Measurements from ENCODE around the gene IRF4.

DNA sequence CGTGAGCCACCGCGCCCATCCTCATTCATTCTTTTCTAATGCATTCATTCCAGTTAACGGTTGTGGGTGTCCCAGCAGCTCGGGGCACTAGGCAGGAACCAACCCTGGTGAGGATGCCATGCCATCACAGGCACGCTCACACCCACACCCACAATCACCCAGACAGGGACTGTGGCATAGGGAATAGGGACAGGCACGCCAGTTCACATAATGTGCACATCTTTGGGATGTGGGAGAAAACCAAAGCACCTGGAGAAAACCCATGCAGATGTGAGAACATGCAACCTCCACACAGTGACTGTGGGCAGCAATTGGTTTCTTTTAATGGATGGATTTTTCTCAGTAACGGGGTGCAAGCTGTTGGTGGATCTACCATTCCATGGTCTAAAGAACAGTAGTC, 64.3 kb downstream of the IRF4 start:
- no peak for TF ChIP-seq EZH2 (IDR thresholded peaks at IDR 0.05; ENCODE audit: low read depth, unreplicated experiment)
- TF ChIP-seq, protein P1, sequence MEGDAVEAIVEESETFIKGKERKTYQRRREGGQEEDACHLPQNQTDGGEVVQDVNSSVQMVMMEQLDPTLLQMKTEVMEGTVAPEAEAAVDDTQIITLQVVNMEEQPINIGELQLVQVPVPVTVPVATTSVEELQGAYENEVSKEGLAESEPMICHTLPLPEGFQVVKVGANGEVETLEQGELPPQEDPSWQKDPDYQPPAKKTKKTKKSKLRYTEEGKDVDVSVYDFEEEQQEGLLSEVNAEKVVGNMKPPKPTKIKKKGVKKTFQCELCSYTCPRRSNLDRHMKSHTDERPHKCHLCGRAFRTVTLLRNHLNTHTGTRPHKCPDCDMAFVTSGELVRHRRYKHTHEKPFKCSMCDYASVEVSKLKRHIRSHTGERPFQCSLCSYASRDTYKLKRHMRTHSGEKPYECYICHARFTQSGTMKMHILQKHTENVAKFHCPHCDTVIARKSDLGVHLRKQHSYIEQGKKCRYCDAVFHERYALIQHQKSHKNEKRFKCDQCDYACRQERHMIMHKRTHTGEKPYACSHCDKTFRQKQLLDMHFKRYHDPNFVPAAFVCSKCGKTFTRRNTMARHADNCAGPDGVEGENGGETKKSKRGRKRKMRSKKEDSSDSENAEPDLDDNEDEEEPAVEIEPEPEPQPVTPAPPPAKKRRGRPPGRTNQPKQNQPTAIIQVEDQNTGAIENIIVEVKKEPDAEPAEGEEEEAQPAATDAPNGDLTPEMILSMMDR (conservative IDR thresholded peaks at IDR 0.05; ENCODE audit: low read depth in 2 of 2): no peak
- TF ChIP-seq POLR2AphosphoS5 (IDR thresholded peaks at IDR 0.05; ENCODE audit: low read depth): no peak
- no peak for TF ChIP-seq CREB1 (CRISPR knock-in tag; IDR thresholded peaks at IDR 0.05; ENCODE audit: low read depth)
- TF ChIP-seq, protein P2, sequence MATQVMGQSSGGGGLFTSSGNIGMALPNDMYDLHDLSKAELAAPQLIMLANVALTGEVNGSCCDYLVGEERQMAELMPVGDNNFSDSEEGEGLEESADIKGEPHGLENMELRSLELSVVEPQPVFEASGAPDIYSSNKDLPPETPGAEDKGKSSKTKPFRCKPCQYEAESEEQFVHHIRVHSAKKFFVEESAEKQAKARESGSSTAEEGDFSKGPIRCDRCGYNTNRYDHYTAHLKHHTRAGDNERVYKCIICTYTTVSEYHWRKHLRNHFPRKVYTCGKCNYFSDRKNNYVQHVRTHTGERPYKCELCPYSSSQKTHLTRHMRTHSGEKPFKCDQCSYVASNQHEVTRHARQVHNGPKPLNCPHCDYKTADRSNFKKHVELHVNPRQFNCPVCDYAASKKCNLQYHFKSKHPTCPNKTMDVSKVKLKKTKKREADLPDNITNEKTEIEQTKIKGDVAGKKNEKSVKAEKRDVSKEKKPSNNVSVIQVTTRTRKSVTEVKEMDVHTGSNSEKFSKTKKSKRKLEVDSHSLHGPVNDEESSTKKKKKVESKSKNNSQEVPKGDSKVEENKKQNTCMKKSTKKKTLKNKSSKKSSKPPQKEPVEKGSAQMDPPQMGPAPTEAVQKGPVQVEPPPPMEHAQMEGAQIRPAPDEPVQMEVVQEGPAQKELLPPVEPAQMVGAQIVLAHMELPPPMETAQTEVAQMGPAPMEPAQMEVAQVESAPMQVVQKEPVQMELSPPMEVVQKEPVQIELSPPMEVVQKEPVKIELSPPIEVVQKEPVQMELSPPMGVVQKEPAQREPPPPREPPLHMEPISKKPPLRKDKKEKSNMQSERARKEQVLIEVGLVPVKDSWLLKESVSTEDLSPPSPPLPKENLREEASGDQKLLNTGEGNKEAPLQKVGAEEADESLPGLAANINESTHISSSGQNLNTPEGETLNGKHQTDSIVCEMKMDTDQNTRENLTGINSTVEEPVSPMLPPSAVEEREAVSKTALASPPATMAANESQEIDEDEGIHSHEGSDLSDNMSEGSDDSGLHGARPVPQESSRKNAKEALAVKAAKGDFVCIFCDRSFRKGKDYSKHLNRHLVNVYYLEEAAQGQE (IDR thresholded peaks at IDR 0.05; ENCODE audit: unreplicated experiment): no peak
- TF ChIP-seq, protein P3, sequence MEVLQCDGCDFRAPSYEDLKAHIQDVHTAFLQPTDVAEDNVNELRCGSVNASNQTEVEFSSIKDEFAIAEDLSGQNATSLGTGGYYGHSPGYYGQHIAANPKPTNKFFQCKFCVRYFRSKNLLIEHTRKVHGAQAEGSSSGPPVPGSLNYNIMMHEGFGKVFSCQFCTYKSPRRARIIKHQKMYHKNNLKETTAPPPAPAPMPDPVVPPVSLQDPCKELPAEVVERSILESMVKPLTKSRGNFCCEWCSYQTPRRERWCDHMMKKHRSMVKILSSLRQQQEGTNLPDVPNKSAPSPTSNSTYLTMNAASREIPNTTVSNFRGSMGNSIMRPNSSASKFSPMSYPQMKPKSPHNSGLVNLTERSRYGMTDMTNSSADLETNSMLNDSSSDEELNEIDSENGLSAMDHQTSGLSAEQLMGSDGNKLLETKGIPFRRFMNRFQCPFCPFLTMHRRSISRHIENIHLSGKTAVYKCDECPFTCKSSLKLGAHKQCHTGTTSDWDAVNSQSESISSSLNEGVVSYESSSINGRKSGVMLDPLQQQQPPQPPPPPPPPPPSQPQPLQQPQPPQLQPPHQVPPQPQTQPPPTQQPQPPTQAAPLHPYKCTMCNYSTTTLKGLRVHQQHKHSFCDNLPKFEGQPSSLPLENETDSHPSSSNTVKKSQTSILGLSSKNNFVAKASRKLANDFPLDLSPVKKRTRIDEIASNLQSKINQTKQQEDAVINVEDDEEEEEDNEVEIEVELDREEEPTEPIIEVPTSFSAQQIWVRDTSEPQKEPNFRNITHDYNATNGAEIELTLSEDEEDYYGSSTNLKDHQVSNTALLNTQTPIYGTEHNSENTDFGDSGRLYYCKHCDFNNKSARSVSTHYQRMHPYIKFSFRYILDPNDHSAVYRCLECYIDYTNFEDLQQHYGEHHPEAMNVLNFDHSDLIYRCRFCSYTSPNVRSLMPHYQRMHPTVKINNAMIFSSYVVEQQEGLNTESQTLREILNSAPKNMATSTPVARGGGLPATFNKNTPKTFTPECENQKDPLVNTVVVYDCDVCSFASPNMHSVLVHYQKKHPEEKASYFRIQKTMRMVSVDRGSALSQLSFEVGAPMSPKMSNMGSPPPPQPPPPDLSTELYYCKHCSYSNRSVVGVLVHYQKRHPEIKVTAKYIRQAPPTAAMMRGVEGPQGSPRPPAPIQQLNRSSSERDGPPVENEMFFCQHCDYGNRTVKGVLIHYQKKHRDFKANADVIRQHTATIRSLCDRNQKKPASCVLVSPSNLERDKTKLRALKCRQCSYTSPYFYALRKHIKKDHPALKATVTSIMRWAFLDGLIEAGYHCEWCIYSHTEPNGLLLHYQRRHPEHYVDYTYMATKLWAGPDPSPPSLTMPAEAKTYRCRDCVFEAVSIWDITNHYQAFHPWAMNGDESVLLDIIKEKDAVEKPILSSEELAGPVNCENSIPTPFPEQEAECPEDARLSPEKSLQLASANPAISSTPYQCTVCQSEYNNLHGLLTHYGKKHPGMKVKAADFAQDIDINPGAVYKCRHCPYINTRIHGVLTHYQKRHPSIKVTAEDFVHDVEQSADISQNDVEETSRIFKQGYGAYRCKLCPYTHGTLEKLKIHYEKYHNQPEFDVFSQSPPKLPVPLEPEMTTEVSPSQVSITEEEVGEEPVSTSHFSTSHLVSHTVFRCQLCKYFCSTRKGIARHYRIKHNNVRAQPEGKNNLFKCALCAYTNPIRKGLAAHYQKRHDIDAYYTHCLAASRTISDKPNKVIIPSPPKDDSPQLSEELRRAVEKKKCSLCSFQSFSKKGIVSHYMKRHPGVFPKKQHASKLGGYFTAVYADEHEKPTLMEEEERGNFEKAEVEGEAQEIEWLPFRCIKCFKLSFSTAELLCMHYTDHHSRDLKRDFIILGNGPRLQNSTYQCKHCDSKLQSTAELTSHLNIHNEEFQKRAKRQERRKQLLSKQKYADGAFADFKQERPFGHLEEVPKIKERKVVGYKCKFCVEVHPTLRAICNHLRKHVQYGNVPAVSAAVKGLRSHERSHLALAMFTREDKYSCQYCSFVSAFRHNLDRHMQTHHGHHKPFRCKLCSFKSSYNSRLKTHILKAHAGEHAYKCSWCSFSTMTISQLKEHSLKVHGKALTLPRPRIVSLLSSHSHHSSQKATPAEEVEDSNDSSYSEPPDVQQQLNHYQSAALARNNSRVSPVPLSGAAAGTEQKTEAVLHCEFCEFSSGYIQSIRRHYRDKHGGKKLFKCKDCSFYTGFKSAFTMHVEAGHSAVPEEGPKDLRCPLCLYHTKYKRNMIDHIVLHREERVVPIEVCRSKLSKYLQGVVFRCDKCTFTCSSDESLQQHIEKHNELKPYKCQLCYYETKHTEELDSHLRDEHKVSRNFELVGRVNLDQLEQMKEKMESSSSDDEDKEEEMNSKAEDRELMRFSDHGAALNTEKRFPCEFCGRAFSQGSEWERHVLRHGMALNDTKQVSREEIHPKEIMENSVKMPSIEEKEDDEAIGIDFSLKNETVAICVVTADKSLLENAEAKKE (CRISPR knock-in tag; IDR thresholded peaks at IDR 0.05): no peak
- no peak for TF ChIP-seq EZH2phosphoT487 (IDR thresholded peaks at IDR 0.05; ENCODE audit: unreplicated experiment)
- no peak for TF ChIP-seq JUNB (IDR thresholded peaks at IDR 0.05; ENCODE audit: unreplicated experiment)

Data from GM23338 (cell line).